H1 (cell line): ENCODE results near the gene KBTBD12. TPM values are rescaled to one million over a fixed set of nuclear protein-coding genes. Genes with fewer than 3 reads are reported as not detected.

Experiments
- BRCA1 ChIP-seq: IDR thresholded peaks from 2 replicates; pipeline ENCODE4 v1.6.1; 2012; ENCODE audit warnings: low read depth, low read length, improper control_type of control experiment
- CHD7 ChIP-seq: fragments of 300-600 bp; sonication (generic); IDR thresholded peaks from 2 replicates; pipeline ENCODE4 v1.7.1; 2012; ENCODE audit warnings: low read length, moderate library complexity, mild to moderate bottlenecking, inconsistent platforms; ENCODE audit not compliant: insufficient replicate concordance
- polyA plus RNA-seq, 7 experiments: library from polyadenylated mRNA; depleted of rRNA in 3 of 7; stranded (reverse) in 5 of 7; unstranded in 2 of 7; fragments of >200 nt in 5 of 7; fragments of 200-250 nt in 2 of 7; gene quantifications; 1 replicate in 5 of 7; 2 replicates in 1 of 7; 4 replicates in 1 of 7; pipeline versions ENCODE4 v1.2.1 to v1.2.3, GENCODE V29; 2011 to 2013; ENCODE audit warnings: missing spikeins in 2 of 7, mixed read lengths in 2 of 7
- total RNA-seq: library from RNA; stranded (reverse); fragmentation: NEBNext Ultra II Directional; extraction: Animal tissue kit (Norgen Biotek cat#: 25700); gene quantifications from 2 replicates; pipeline ENCODE4 v1.2.1, GENCODE V29; 2021

Gene KBTBD12
- total and polyA plus RNA-seq, 2 of the 8 experiments (the other 6 are each of a cell fraction or from before 2014, with no cell fraction given) = 0.33 to 0.63 TPM

GRCh38 chr3:127974226-127974625 lies 59.2 kb downstream of the KBTBD12 start (continued):
- TF ChIP-seq CHD7 (no peak), BRCA1 (no peak)
